ENCODE data around the gene MAP3K5.

DNA sequence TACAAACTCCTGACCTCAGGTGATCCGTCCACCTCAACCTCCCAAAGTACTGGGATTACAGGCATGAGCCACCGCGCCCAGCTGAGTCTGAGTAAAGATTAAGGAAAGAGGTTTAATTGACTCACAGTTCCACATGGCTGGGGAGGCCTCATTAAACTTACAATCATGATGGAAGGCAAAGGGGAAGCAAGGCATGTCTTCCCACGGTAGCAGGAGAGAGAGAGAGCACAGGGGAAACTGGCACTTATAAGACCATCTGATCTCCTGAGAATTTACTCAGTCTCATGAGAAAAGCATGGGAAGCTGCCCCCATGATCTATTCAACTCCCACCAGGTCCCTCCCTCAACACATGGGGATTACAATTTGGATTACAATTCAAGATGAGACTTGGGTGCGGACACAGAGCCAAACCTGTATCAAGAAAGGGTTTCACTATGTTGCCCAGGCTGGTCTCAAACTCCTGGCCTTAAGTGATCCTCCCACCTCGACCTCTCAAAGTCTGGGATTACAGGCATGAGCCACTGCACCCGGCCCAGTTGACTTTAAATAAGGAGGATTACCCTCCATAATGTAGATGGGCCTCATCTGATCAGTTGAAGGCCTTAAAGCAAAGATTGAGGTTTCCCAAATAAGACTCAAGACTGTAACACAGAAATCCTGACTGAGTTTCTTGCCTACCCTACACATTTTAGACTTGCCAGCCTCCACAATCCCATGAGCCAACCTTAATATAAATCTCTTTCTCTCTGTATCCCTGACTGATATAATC, 17.0 kb upstream of the MAP3K5 start:
- TF ChIP-seq, protein P1, sequence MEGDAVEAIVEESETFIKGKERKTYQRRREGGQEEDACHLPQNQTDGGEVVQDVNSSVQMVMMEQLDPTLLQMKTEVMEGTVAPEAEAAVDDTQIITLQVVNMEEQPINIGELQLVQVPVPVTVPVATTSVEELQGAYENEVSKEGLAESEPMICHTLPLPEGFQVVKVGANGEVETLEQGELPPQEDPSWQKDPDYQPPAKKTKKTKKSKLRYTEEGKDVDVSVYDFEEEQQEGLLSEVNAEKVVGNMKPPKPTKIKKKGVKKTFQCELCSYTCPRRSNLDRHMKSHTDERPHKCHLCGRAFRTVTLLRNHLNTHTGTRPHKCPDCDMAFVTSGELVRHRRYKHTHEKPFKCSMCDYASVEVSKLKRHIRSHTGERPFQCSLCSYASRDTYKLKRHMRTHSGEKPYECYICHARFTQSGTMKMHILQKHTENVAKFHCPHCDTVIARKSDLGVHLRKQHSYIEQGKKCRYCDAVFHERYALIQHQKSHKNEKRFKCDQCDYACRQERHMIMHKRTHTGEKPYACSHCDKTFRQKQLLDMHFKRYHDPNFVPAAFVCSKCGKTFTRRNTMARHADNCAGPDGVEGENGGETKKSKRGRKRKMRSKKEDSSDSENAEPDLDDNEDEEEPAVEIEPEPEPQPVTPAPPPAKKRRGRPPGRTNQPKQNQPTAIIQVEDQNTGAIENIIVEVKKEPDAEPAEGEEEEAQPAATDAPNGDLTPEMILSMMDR (IDR thresholded peaks at IDR 0.05) = no peak
- TF ChIP-seq POLR2A (IDR thresholded peaks at IDR 0.05) = no peak

All from adrenal gland (tissue), 5 donors.